B cell (primary cell): ENCODE data around the gene ELL3.

Experiments used
- EZH2 ChIP-seq: IDR thresholded peaks from 2 replicates; pipeline ENCODE4 v1.6.1; 2012; ENCODE audit warnings: borderline replicate concordance, low read depth, mild to moderate bottlenecking, moderate library complexity, low read length; ENCODE audit not compliant: insufficient read depth, poor library complexity, severe bottlenecking
- TF ChIP-seq, protein P1 (sequence below): fragments of 200-600 bp; IDR thresholded peaks from one replicate; pipeline ENCODE4 v1.8.0; 2022; ENCODE audit warnings: antibody characterized with exemption, mild to moderate bottlenecking

- TF ChIP-seq, protein P1, sequence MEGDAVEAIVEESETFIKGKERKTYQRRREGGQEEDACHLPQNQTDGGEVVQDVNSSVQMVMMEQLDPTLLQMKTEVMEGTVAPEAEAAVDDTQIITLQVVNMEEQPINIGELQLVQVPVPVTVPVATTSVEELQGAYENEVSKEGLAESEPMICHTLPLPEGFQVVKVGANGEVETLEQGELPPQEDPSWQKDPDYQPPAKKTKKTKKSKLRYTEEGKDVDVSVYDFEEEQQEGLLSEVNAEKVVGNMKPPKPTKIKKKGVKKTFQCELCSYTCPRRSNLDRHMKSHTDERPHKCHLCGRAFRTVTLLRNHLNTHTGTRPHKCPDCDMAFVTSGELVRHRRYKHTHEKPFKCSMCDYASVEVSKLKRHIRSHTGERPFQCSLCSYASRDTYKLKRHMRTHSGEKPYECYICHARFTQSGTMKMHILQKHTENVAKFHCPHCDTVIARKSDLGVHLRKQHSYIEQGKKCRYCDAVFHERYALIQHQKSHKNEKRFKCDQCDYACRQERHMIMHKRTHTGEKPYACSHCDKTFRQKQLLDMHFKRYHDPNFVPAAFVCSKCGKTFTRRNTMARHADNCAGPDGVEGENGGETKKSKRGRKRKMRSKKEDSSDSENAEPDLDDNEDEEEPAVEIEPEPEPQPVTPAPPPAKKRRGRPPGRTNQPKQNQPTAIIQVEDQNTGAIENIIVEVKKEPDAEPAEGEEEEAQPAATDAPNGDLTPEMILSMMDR, result no peak
- TF ChIP-seq EZH2, result no peak
Observed at GRCh38 chr15:43796566-43796965, 19.8 kb upstream of the ELL3 start.
